Retinal pigment epithelial cell (primary cell): Measurements from ENCODE around the gene TANC2.

Experiments used
- DNase-seq: peaks from one replicate; pipeline ENCODE4 v3.0.0-alpha.2; 2010; ENCODE audit warnings: low read depth
- H3K4me3 ChIP-seq: 2 replicates; pipeline ENCODE4 v1.5.1; 2011; ENCODE audit warnings: mild to moderate bottlenecking, low read length, control low read depth, moderate library complexity
- TF ChIP-seq, protein P1 (sequence below): conservative IDR thresholded peaks from 2 replicates; pipeline ENCODE4 v1.5.1; 2011; ENCODE audit warnings: low read depth, low read length, control low read depth, inconsistent platforms

Gene TANC2

DNA sequence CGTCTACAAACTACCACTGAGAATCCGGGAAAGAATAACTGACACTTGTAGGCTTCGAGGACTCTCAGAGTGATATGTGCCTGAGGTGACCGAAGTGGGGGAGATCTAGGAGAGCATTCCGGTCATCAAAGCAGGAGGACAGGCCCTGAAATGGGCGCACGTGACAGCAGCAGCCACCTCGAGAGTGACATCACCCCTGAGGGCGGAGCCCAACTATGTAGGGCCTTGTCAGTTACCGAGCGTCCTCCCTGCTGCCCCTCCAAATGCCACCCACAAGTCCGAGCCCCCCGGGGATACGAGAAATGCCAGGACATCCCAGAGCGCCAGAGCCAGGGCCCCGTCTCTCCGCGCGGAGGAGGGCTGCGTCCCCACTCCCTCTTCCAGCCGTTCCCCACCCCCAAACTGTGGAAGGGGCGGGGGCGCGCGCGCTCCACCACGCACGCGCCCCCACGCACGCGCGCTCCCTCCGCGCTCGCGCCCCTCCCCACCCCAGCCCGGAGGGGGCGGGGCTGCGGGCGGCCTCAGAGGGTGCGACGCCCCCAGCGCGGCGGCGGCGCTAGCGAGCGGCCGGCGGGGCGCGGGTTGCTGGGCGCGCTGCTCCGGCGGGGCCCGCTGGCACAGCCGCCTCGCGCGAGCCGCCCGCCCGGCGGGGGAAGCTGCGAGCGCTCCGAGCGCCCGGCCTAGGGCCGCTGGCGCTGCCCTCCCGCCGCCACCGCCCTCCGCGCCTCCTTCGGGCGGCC lies at the start of gene TANC2:
Gene TANC2 (plus strand): TSS at position 550 of the 740 bp plus-strand sequence. CDS start 43,325 bp downstream, outside the sequence.
- H3K4me3 ChIP-seq: peak within 1 kb of the TSS; percentile 75
- TF ChIP-seq, protein P1, sequence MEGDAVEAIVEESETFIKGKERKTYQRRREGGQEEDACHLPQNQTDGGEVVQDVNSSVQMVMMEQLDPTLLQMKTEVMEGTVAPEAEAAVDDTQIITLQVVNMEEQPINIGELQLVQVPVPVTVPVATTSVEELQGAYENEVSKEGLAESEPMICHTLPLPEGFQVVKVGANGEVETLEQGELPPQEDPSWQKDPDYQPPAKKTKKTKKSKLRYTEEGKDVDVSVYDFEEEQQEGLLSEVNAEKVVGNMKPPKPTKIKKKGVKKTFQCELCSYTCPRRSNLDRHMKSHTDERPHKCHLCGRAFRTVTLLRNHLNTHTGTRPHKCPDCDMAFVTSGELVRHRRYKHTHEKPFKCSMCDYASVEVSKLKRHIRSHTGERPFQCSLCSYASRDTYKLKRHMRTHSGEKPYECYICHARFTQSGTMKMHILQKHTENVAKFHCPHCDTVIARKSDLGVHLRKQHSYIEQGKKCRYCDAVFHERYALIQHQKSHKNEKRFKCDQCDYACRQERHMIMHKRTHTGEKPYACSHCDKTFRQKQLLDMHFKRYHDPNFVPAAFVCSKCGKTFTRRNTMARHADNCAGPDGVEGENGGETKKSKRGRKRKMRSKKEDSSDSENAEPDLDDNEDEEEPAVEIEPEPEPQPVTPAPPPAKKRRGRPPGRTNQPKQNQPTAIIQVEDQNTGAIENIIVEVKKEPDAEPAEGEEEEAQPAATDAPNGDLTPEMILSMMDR: no peak
- no peak for DNase-seq

DNA sequence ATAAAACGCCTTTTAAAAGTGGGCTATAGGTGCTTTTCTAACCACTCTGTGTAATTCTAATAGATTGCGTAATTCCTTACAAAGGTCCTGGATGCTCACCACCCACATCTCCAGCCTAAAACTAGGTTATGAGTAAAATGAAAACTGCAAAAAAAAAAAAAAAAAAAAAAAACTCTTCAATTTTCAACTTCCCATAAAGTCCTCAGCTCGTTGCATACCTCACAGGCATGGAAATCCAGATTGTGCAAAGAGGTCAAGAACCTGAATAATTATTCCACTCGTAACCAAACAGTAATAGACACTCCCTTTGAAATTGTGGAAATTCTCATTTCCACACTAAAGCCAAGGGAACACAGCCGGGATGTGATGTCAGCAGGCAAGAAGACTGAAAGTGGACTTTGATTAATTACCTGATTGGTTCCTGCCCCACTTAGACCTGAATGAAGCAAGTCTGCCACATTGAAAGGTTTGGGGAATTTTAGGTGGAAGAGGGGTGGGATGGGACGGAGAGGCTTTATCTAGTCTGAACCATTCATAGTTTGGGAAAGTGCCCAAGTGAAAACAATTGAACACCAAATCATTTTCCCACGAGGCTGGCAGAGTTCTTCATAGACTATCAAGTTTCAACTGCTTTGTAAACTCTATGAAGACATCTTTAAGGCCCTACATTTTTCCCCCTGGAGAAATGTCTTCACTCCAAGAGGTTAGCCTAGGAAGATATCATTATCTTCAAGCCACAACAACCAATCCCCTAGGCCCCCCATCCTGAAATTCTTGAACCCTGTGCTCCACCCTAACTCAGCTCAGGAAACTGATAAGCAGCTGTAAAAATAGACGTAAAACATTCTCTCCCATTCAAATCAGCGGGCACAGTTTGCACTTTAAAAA lies 49.1 kb upstream of the TANC2 start:
- DNase-seq: no peak
- TF ChIP-seq, protein P1: no peak
- H3K4me3 ChIP-seq: no peak overlapping the region

DNA sequence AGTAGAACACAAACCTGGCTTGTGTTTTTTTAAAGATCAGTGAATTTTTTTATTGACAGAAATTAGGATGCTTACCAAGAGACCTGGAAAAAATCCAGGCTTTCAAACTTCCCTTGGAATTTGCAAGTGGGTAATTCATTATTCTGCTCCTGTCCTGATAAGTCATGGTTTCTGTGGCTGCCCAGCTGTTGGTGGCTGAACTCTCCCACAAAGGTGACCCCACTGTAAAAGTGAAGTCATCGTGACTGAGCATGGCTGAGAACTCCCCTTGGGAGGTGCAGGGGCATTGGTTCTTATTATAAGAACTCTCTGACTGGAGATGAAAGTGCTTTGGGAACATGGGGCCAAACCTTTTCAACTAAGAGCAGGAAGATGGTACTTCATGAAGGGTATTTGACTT lies 46.6 kb upstream of the TANC2 start:
- H3K4me3 ChIP-seq: no peak overlapping the region
- DNase-seq: no peak
- TF ChIP-seq, protein P1: no peak

DNA sequence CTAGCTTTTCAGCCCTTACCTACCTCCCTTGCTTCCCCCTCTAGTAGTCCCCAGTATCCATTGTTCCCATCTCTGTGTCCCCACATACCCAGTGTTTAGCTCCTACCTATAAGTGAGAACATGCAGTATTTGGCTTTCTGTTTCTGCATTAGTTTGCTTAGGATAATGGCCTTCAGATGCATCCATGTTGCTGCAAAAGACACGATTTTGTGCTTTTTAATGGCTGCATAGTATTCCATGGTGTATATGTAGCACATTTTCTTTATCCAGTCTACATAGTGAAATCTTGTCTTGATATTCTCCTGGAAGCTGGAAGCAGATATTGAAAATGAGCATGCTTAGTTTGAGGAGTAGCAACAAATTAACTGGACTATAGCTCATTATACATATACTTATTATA lies 45.7 kb upstream of the TANC2 start:
- TF ChIP-seq, protein P1: no peak
- H3K4me3 ChIP-seq: no peak overlapping the region
- DNase-seq: no peak

DNA sequence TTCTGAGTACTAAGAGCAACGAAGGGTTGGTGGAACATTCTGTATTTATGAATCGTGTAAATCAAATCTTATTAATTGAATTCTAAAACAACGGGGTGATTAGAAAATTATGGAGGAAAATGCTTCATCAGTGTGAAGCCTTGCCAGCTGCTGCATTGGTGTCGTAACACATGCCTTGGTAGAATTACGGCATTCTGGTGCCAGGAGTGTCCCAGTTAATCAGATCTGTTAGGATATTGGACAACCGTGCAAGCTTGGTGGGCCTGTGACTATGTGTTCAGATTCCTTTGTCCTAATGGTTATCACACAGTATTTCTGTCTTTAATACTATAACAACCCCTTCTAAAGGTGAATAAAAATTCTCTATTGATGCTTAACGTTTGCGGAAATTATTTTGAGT lies 44.2 kb upstream of the TANC2 start:
- no peak overlapping the region for H3K4me3 ChIP-seq
- TF ChIP-seq, protein P1: no peak
- DNase-seq: no peak

DNA sequence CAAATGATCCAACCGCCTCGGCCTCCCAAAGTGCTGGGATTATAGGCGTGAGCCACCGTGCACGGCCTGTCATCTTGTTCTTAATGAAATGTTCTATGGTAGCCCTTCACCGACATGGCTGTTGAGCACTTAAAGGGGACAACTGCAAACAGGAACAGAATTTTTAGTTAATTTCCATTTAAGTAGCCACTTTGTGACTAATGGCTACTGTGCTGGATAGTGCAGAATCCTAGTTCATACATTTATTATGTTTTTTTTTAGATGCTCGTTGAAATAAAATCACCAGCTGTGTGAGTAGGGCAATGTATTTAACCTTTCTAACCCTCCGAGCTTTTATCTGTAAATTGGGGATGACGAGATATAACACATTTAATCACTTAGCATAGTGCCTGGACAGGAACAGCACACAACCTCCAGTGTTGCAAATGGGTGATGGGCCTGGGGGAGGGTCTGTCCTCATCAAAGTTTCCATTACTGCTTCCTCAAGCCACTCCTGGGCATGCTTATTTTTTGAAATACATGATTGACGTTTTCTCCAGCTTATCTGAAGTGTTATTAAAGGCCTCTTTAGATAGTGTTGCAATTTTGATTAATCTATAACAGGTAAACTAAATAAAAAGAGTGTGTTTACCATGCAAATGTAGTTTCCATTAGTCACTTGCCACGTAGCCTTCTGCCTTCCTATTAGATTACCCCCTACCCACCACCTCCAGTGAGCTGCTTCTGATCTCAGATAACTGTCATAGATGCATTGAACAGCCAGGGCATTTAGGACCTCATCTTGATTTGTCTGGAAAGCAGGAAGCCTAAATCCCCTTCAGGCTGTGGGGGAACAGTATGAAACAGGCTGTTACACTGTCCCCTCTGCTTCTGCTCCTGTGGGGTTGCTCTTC lies 42.5 kb upstream of the TANC2 start:
- TF ChIP-seq, protein P1: no peak
- DNase-seq: no peak
- H3K4me3 ChIP-seq: no peak overlapping the region
